SHP77 (cell line): ENCODE results near the gene THUMPD3.
A peak's percentile ranks its signal among the peaks of the same experiment; 100 is the strongest.

ENCODE experiments used
- DNase-seq, 2 experiments: peaks; one replicate each; lab custom pipeline; 2025; lab: John Stamatoyannopoulos, UW

Gene THUMPD3

DNA sequence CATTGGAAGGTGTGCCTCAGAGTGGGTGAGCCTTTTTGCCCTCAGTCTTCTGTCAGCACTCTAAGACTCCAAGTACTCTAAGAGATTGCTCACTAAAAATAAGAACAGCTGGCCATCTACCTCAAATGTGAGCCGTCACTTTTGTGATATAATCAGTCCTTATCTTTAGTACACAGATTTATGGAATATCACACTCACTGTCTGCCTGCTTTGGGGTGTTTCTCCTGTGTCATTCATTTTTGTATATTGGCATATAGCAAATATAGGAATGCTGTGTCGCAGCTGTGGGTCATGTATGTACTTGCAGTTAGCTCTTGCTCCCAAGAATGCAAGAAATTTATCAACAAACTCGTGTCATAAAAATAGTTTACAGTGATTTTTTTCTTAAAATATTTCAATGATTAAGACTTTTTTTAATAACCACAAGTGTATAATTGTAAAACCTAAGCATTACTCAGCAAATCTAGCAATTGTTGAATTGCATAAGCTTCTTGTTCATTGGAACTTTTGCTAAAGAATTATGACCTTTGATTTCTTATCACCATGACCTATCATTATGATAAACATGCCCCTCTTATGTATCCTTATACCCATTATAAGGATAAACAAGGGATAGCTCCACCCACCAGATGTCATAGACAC is 53.4 kb downstream of the THUMPD3 start:
- no peak for DNase-seq

DNA sequence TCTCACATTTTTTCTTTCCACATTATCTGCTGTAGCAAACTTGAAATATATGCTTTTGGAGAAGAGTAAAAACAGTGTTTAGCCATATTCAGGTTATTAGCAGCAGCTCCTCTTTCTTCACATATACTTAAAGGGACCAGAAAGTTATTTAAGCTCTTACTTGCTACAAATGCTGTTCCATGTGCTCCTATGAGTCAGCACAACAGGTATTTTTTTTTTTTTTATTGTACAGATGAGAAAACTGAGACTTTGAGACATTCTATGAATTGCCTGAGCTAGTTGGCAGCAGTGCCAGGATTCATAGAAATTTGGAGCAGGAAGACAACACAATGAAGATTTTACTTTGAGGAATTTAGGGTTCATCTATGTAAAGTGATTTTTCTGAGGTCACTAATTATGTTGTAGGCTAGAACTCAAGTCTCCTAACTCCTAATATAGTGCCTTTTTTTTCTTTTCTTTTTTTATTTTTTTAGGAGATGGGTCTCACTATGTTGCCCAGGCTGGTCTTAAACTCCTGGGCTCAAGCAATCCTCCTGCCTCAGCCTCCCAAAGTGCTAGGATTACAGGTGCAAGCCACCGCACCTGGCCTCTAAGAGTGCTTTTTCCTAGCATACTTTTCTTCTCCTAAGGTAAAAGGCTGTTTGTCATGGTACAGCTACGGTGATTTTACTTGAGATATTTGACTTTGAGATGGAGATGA is 58.1 kb downstream of the THUMPD3 start:
- DNase-seq = no peak

DNA sequence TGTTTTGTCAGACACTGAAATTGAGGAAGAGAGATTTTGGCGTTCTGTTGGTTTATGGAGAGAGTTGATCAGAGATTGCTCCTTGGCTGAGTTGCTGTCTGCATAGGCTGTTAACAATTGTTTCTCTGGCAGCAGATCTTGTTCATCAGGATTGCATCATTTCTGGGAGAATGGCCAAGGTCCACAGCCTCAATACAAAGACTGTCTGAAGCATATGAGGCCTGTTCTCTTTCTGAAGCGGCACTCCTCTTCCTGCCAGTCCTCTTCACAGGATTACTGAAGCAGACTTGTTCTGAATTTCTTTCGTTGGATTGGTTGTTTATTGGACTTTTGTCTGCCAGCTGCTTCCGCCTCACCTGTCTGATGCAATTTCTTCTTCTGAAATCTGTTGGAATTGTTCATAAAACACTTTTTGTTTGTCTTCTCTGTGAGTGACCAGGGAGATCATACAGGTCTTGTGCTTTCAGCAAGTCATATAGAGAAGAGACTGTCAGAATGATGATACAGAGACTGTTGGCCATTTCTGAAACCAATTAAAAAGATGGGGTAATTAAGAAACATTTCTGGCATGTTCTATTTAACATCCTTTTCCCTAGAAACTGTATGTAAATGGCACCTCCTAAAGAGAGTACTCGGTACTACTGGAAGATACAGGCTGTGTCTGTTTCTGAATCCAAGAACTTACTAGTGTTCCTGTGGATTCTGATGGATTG is 60.0 kb downstream of the THUMPD3 start:
- peak; percentile 92 to 93 for DNase-seq

DNA sequence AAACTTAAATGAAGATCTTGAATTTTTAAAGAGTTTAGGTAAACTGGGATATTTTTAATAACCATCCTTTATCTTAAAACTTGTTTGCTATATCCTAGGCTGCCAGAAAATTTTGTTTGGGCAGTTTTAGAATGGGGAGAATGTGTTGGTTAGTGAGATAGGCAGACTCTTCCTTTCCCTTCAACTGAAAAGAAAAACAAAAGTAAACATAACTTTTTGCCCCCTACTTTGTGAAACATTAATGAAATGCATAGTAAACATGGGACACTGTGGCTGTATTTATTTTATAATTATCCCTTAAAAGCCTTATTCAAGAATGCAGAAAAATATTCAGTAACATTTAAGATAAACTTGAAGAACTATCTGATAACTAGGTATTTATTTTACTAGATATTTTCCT is 65.6 kb downstream of the THUMPD3 start:
- DNase-seq = no peak

DNA sequence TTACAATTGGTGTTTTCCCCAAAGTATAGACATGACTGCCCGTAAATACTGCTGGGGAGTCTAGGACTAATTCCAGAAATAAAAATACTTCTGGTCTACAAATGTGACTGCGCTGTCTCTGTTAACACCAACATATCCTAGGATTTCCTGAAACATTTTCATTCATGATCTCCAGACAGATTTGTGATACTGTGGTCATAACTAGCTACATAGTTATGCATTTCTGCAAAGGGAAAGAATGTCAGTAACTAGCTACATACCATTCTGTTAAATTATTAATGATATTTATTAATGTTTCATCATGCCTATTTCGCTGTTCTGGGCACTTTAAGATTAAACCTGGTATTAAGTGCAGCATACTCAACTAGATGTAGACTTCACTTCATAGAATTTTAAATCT is 67.9 kb downstream of the THUMPD3 start:
- DNase-seq = no peak

DNA sequence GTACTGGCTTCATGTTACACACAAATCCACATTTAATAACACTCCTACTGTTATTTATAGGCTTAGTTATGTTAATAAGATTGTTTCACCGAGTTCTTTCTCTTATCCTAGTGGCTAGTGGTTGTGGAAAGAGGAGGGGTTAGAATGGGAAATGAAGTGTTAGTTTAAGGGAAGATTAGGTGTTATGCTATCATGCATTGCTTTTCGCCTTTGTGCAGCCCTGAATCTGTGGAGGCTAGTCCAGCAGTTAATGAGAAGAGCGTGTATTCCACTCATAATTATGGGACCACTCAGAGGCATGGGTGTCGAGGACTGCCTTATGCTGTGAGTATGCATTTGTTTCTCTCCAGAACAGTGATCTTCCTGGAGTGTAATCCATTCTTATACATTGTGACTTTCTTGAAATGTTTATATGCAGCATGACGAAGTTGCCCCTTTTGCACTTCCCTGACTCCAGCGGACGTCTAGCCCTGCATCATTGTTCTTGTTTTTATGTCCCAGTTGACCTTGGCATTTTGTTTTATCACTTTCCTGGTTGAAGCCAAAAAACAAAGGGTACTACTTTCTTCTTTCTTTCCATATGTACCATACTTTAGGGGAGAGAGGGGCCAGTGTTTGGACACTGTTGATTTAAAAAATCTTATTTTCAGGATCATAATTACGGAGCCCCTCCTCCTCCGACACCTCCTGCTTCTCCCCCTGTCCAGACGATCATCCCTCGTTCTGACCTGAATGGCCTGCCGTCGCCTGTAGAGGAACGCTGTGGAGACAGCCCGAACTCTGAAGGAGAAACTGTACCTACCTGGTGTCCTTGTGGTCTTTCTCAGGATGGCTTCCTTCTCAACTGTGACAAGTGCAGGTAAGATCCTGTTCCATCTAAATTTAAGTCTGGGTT is 71.0 kb downstream of the THUMPD3 start:
- no peak for DNase-seq

DNA sequence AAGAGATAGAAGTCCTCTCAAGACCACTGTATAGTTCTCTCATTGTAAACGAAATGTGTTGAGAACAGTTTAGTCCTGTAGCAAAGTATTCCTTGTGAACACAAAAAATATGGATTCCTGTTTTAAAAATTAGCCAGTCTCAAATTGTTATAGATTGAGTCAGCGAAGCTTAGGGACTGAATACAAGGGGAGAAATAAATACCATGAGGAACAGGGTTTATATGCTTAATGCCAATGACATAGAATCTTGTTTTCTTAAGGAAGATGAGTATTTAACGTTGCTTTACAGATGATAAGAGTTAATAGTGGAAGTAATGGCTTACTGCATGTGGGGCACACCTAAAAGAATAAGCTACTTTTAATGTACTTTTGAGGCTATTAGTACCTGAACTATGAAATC is 72.5 kb downstream of the THUMPD3 start:
- DNase-seq = no peak
